Measurements from ENCODE around the gene ASAP2.

ASAP2 gene

DNA sequence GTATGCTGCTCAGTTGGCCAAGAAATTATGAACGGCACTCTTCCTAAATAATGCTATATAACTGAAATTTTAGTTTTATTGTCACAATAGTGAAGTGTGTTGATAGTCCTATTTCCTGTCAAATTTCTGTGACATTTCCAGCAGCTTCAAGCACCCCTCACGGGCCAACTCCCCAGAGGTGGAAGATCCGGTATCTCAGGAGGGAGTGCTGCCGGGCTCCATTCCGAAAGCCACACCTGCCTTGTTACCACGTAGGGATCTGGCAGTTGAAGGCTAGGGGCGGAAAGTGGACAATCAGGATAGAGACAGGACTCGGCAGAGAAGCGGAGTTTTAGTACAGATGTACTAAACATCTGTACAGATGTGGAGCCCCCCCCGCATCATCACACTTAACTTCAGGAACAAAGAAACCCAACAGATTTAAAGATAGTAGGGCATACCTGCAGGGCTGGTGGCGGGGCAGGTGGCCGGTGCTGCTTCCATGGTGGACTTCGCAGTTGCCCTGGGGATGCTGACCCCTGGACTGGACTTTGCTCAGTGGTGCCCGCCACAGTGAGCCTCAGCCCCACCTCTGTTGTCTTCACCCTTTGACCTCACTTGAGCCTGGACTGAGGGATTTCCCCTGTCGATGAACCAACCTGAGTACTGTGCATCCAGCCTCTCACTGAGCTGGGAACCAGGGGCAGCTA, 22.3 kb downstream of the ASAP2 start:
- no peak for TF ChIP-seq EZH2 (IDR thresholded peaks at IDR 0.05; ENCODE audit: borderline replicate concordance, low read length)
- TF ChIP-seq, protein P1, sequence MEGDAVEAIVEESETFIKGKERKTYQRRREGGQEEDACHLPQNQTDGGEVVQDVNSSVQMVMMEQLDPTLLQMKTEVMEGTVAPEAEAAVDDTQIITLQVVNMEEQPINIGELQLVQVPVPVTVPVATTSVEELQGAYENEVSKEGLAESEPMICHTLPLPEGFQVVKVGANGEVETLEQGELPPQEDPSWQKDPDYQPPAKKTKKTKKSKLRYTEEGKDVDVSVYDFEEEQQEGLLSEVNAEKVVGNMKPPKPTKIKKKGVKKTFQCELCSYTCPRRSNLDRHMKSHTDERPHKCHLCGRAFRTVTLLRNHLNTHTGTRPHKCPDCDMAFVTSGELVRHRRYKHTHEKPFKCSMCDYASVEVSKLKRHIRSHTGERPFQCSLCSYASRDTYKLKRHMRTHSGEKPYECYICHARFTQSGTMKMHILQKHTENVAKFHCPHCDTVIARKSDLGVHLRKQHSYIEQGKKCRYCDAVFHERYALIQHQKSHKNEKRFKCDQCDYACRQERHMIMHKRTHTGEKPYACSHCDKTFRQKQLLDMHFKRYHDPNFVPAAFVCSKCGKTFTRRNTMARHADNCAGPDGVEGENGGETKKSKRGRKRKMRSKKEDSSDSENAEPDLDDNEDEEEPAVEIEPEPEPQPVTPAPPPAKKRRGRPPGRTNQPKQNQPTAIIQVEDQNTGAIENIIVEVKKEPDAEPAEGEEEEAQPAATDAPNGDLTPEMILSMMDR (IDR thresholded peaks at IDR 0.05; ENCODE audit: low read length): no peak
- Histone ChIP-seq H3K4me1 (ENCODE audit: insufficient read depth, low read length, severe bottlenecking) (no peaks in the 10 kb centered on the region), H3K9me3 (ENCODE audit: low read length) (no peaks in the 10 kb centered on the region), H3K79me2 (ENCODE audit: insufficient read depth, low read length) (no peaks in the 10 kb centered on the region), H3K27me3 (ENCODE audit: insufficient read depth, low read length) (no peaks in the 10 kb centered on the region), H3K4me3 (ENCODE audit: low read depth, low read length, poor library complexity, severe bottlenecking) (no peak overlapping the region), H3K9me2 (ENCODE audit: low read depth, low read length) (no peaks in the 10 kb centered on the region), H3K9ac (ENCODE audit: low read length) (no peak overlapping the region), H2AFZ (ENCODE audit: low read length) (no peak overlapping the region), H4K20me1 (ENCODE audit: insufficient read depth, low read length) (no peaks in the 10 kb centered on the region), H3K36me3 (ENCODE audit: insufficient read depth, low read length) (no peaks in the 10 kb centered on the region), H3K4me2 (ENCODE audit: low read length) (no peak overlapping the region), H3F3A (ENCODE audit: insufficient read depth, low read length) (no peaks in the 10 kb centered on the region), H3K27ac (ENCODE audit: low read depth, low read length, poor library complexity, severe bottlenecking) (no peak overlapping the region)

DNA sequence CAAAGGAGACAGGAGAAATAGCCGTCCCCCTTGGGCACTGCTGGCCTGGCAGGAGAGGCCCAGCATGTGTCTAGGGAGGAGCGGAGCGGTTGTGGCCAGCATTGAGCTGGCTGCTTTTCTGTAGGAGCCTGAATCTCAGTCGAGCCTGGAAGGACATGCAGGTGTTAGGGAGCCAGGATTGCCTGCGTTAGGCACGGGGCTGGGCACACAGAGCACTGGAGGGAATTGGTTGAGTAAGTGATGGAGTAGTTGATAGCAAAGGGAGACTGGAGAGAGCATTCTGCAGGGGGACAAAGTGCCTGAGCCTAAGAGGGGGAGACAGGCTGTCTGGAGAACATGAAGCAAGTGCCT, 22.8 kb downstream of the ASAP2 start:
- H3K9me3 ChIP-seq (ENCODE audit: low read length): no peaks in the 10 kb centered on the region
- no peaks in the 10 kb centered on the region for H3K36me3 ChIP-seq (ENCODE audit: insufficient read depth, low read length)
- no peaks in the 10 kb centered on the region for H3K4me1 ChIP-seq (ENCODE audit: insufficient read depth, low read length, severe bottlenecking)
- H3K79me2 ChIP-seq (ENCODE audit: insufficient read depth, low read length): no peaks in the 10 kb centered on the region
- no peak overlapping the region for H3K9ac ChIP-seq (ENCODE audit: low read length)
- no peaks in the 10 kb centered on the region for H3F3A ChIP-seq (ENCODE audit: insufficient read depth, low read length)
- no peaks in the 10 kb centered on the region for H3K9me2 ChIP-seq (ENCODE audit: low read depth, low read length)
- no peak overlapping the region for H3K27ac ChIP-seq (ENCODE audit: low read depth, low read length, poor library complexity, severe bottlenecking)
- no peak overlapping the region for H2AFZ ChIP-seq (ENCODE audit: low read length)
- 0 out of 2 replicates have a peak, but pooled peaks cover 4% of the 10 kb centered on the region for H3K27me3 ChIP-seq (ENCODE audit: insufficient read depth, low read length)
- no peak overlapping the region for H3K4me2 ChIP-seq (ENCODE audit: low read length)
- H4K20me1 ChIP-seq (ENCODE audit: insufficient read depth, low read length): no peaks in the 10 kb centered on the region
- H3K4me3 ChIP-seq (ENCODE audit: low read depth, low read length, poor library complexity, severe bottlenecking): no peak overlapping the region
- TF ChIP-seq, protein P1 (IDR thresholded peaks at IDR 0.05; ENCODE audit: low read length): no peak
- no peak for TF ChIP-seq EZH2 (IDR thresholded peaks at IDR 0.05; ENCODE audit: borderline replicate concordance, low read length)

GRCh38 chr2:9230051-9230802, 23.6 kb downstream of the ASAP2 start:
- Histone ChIP-seq H2AFZ (ENCODE audit: low read length) (no peak overlapping the region), H3K79me2 (ENCODE audit: insufficient read depth, low read length) (no peaks in the 10 kb centered on the region), H3K27me3 (ENCODE audit: insufficient read depth, low read length) (0 out of 2 replicates have a peak, but pooled peaks cover 4% of the 10 kb centered on the region), H3K27ac (ENCODE audit: low read depth, low read length, poor library complexity, severe bottlenecking) (no peak overlapping the region), H3K4me1 (ENCODE audit: insufficient read depth, low read length, severe bottlenecking) (no peaks in the 10 kb centered on the region), H3F3A (ENCODE audit: insufficient read depth, low read length) (no peaks in the 10 kb centered on the region), H3K4me3 (ENCODE audit: low read depth, low read length, poor library complexity, severe bottlenecking) (no peak overlapping the region), H3K9me2 (ENCODE audit: low read depth, low read length) (no peaks in the 10 kb centered on the region), H4K20me1 (ENCODE audit: insufficient read depth, low read length) (no peaks in the 10 kb centered on the region), H3K4me2 (ENCODE audit: low read length) (no peak overlapping the region), H3K9me3 (ENCODE audit: low read length) (no peaks in the 10 kb centered on the region), H3K36me3 (ENCODE audit: insufficient read depth, low read length) (no peaks in the 10 kb centered on the region), H3K9ac (ENCODE audit: low read length) (no peak overlapping the region)
- TF ChIP-seq, protein P1 (IDR thresholded peaks at IDR 0.05; ENCODE audit: low read length): no peak
